GM12878 (cell line): ENCODE data around the gene SLC31A1. TPM values are rescaled to one million over a fixed set of nuclear protein-coding genes. Genes with fewer than 3 reads are reported as not detected.

Source experiments
- ATAC-seq: fragments of 200-7000 bp; cut with Tn5 transposase; 3 replicates; pipeline ENCODE4 v1.9.1; 2020; ENCODE audit warnings: mild to moderate bottlenecking, moderate library complexity
- BruUV-seq: library from RNA; stranded (reverse); fragments of 400-500 nt; replicated peaks from 2 replicates; lab custom pipeline; 2021; lab: Mats Ljungman, UMichigan
- CTCF ChIA-PET: fragments of 300-600 bp; sonication (Branson Sonifier 250); formaldehyde crosslinking; extraction: SDS; loops from one replicate; lab custom pipeline; 2021; ENCODE audit warnings: inconsistent platforms; lab: Yijun Ruan, JAX
- POLR2A ChIA-PET: fragments of 350-600 bp; formaldehyde crosslinking; extraction: SDS; loops from one replicate; lab custom pipeline; 2021; ENCODE audit warnings: inconsistent platforms; lab: Charles Lee
- RAD21 ChIA-PET: fragments of 300-600 bp; sonication (Branson Sonifier 250); formaldehyde crosslinking; loops from one replicate; lab custom pipeline; 2023; ENCODE audit warnings: antibody characterized with exemption; ENCODE audit not compliant: unreplicated experiment; lab: Charles Lee
- SMC1A ChIA-PET: fragments of 300-600 bp; sonication (Branson Sonifier 250); formaldehyde crosslinking; loops from one replicate; lab custom pipeline; 2023; ENCODE audit not compliant: unreplicated experiment, uncharacterized antibody; lab: Charles Lee
- DNase-seq: peaks from one replicate; pipeline ENCODE4 v3.0.0-alpha.2; 2011; ENCODE audit warnings: low read depth, low spot score
- FAIRE-seq: peaks from 3 replicates; lab custom pipeline; 2011; peaks lifted over from hg19 to GRCh38; lab: Jason Lieb, UNC
- H2AFZ ChIP-seq: 2 replicates; pipeline ENCODE4 v1.6.0; 2011; ENCODE audit warnings: low read depth, low read length, control low read depth; ENCODE audit not compliant: control insufficient read depth
- H3K27ac ChIP-seq: 2 replicates; pipeline ENCODE4 v1.5.1; 2011; ENCODE audit warnings: control low read depth; ENCODE audit not compliant: control insufficient read depth, insufficient read depth
- H3K27me3 ChIP-seq, 2 experiments: replicated peaks in 1 of 2; 2 replicates each; pipeline versions ENCODE4 v1.6.0 to v1.6.1; 2011; ENCODE audit warnings: low read length in 1 of 2; ENCODE audit not compliant: control insufficient read depth in 2 of 2, insufficient read depth in 2 of 2
- H3K36me3 ChIP-seq, 2 experiments: 2 replicates each; pipeline ENCODE4 v1.5.1; 2011; ENCODE audit warnings: low read length in 1 of 2; ENCODE audit not compliant: control insufficient read depth in 2 of 2, insufficient read depth in 2 of 2
- H3K4me1 ChIP-seq: 2 replicates; pipeline ENCODE4 v1.6.1; 2011; ENCODE audit warnings: mild to moderate bottlenecking, low read length, moderate library complexity, mixed read lengths; ENCODE audit not compliant: control insufficient read depth, insufficient read depth
- H3K4me2 ChIP-seq: 2 replicates; pipeline ENCODE4 v1.6.0; 2011; ENCODE audit warnings: control low read depth; ENCODE audit not compliant: control insufficient read depth, insufficient read depth
- H3K4me3 ChIP-seq: fragments of 200-600 bp; sonication (generic); 2 replicates; pipeline ENCODE4 v1.5.1; 2016
- H3K79me2 ChIP-seq: 2 replicates; pipeline ENCODE4 v1.6.0; 2011; ENCODE audit warnings: low read length; ENCODE audit not compliant: control insufficient read depth, insufficient read depth
- H3K9ac ChIP-seq: 2 replicates; pipeline ENCODE4 v1.8.0; 2011; ENCODE audit warnings: low read length, control low read depth, mixed read lengths; ENCODE audit not compliant: control insufficient read depth, insufficient read depth
- H3K9me3 ChIP-seq: replicated peaks from 3 replicates; pipeline ENCODE4 v1.5.1; 2011; ENCODE audit warnings: mild to moderate bottlenecking, low read length; ENCODE audit not compliant: control insufficient read depth, insufficient read depth
- H4K20me1 ChIP-seq: 2 replicates; pipeline ENCODE4 v1.6.0; 2011; ENCODE audit not compliant: control insufficient read depth, insufficient read depth
- BMI1 ChIP-seq: fragments of 450-650 bp; IDR thresholded peaks from 2 replicates; pipeline ENCODE4 v1.6.1; 2016; ENCODE audit warnings: mild to moderate bottlenecking, moderate library complexity, borderline replicate concordance
- CBFB ChIP-seq: IDR thresholded peaks from 2 replicates; pipeline ENCODE4 v1.6.1; 2016; ENCODE audit warnings: antibody characterized with exemption, low read depth
- CEBPB ChIP-seq, 2 experiments: fragments of 150-350 bp in 1 of 2; IDR thresholded peaks; 2 replicates each; pipeline ENCODE4 v1.6.1; 2012 to 2014; ENCODE audit warnings: low read depth in 2 of 2, low read length in 2 of 2, borderline replicate concordance in 1 of 2, inconsistent platforms in 1 of 2
- GABPA ChIP-seq: IDR thresholded peaks from 2 replicates; pipeline ENCODE4 v1.6.1; 2014; ENCODE audit warnings: antibody characterized with exemption, low read depth, mild to moderate bottlenecking, inconsistent platforms
- MLLT1 ChIP-seq: fragments of 450-650 bp; IDR thresholded peaks from 2 replicates; pipeline ENCODE4 v1.6.1; 2016; ENCODE audit warnings: mild to moderate bottlenecking
- MTA2 ChIP-seq: fragments of 450-650 bp; IDR thresholded peaks from 2 replicates; pipeline ENCODE4 v1.6.1; 2016; ENCODE audit warnings: low read depth, mild to moderate bottlenecking, moderate library complexity
- SRF ChIP-seq, 2 experiments: IDR thresholded peaks; 2 replicates each; pipeline ENCODE4 v1.6.1; 2011; ENCODE audit warnings: low read depth in 2 of 2, low read length in 2 of 2, mild to moderate bottlenecking in 1 of 2, moderate library complexity in 1 of 2
- TCF12 ChIP-seq: IDR thresholded peaks from 2 replicates; pipeline ENCODE4 v1.6.1; 2011; ENCODE audit warnings: low read depth, mild to moderate bottlenecking, low read length
- ZSCAN29 ChIP-seq: fragments of 450-650 bp; IDR thresholded peaks from 2 replicates; pipeline ENCODE4 v1.6.1; 2017; ENCODE audit warnings: mild to moderate bottlenecking, moderate library complexity
- WGBS: methylation state at CpG from one replicate; pipeline ENCODE4 v1.1.6; 2016; ENCODE audit warnings: low lambda C conversion rate; ENCODE audit not compliant: insufficient replicate concordance, insufficient coverage; ENCODE audit errors: missing lambda C conversion rate; 5-methylcytosine and 5-hydroxymethylcytosine counted together
- in situ Hi-C: fragments of 300-500 bp; cut with MboI; formaldehyde crosslinking; loops from 9 replicates; pipeline ENCODE4 v1.14.3; 2018; ENCODE audit warnings: mixed read lengths
- intact Hi-C: fragments of 100-400 bp; cut with micrococcal nuclease; formaldehyde crosslinking; loops from one replicate; pipeline ENCODE4 v1.14.2; 2022; ENCODE audit not compliant: unreplicated experiment
- polyA plus RNA-seq, 11 experiments: library from polyadenylated mRNA; depleted of rRNA in 4 of 11; unstranded in 6 of 11; stranded (reverse) in 5 of 11; fragments of >200 nt; fragmentation: Nextera tagmentation in 4 of 11; fragmentation: Illumina TruSeq in 1 of 11; extraction: Ambion mirVana in 4 of 11; extraction: Trizol in 1 of 11; gene quantifications; 1 replicate in 1 of 11; 2 replicates in 10 of 11; pipeline versions ENCODE4 v1.2.1 to v1.2.3, GENCODE V29; 2011 to 2016; ENCODE audit warnings: inconsistent platforms in 2 of 11, missing spikeins in 2 of 11, low read depth in 1 of 11
- total RNA-seq, 4 experiments: library from RNA; depleted of rRNA in 3 of 4; stranded (reverse); fragments of >200 nt in 3 of 4; fragmentation: Illumina TruSeq in 1 of 4; extraction: Trizol in 1 of 4; gene quantifications; 2 replicates each; pipeline versions ENCODE4 v1.2.1 to v1.2.3, GENCODE V29; 2013 to 2021
- TF ChIP-seq, protein P1 (sequence below): fragments of 450-650 bp; IDR thresholded peaks from 2 replicates; pipeline ENCODE4 v1.6.1; 2018; ENCODE audit warnings: borderline replicate concordance, mild to moderate bottlenecking; ENCODE audit not compliant: partially characterized antibody

SLC31A1 gene
- total and polyA plus RNA-seq, 10 of the 15 experiments (the other 5 are each of a cell fraction or from before 2014, with no cell fraction given): 7.3 to 16.2 (median 10.5) TPM

DNA sequence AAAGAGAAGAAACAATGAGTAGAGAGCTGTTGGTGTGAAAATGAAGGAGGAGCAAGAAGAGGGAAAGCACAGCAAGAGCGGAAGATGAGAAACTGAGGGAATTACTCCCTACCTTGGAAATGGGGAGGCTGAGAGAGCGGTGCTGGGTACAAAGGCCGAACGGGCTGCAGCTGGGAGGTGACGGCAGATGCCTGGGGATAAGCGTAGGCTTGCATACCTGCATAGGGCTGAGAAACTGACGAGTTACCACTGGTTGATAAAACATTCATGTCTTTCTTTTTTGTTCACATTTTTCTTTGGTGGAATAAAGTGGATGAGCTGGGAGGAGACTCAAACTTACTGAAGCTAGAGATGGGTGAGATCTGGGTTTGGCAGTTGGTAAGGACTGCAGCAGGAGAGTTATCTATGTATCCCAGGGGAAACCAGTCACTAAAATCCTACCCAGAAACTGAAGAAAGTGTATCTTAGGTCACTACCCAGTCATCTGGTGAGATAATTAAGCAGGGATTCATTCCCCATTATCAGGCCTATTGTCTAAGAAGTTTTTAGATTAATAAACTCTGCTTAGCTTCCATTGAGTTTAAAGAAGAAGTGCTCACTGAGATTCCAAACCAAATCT, 35.1 kb upstream of the SLC31A1 start:
- Histone ChIP-seq H3K4me2 (no peak overlapping the region), H3K27ac (no peak overlapping the region), H4K20me1 (no peaks in the 10 kb centered on the region), H3K4me3 (no peak overlapping the region), H2AFZ (no peak overlapping the region), H3K9me3 (no peaks in the 10 kb centered on the region), H3K36me3 (peaks cover 16 to 49% of the 10 kb centered on the region in 2 experiments), H3K9ac (no peak overlapping the region), H3K4me1 (no peaks in the 10 kb centered on the region), H3K79me2 (no peaks in the 10 kb centered on the region), H3K27me3 (no peaks in the 10 kb centered on the region)
- ChIA-PET SMC1A (interaction anchor here (0.6 to 1.0 kb wide), 2 partner anchors 33 to 1075 kb away, joined by 3 read pairs; no protein-coding TSS in a partner anchor), CTCF (interaction anchor here (1.0 to 1.1 kb wide), 2 partner anchors 34 to 74 kb away, joined by 3 read pairs; no protein-coding TSS in a partner anchor), POLR2A (interaction anchor here (0.5 kb wide), 1 partner anchor 639 kb away, joined by 3 read pairs; no protein-coding TSS in a partner anchor), RAD21 (no interaction called here)
- WGBS: 99% methylated on average over 7 of the region's 7 CpGs
- in situ Hi-C loops: no loop called here
- TF ChIP-seq CEBPB (IDR thresholded peaks at IDR 0.05; ENCODE audit: borderline replicate concordance in 1 of 2, low read depth in 2 of 2, low read length in 2 of 2) (no peak), TCF12 (no peak), MLLT1 (no peak), MTA2 (no peak), BMI1 (no peak), ZSCAN29 (no peak), SRF (IDR thresholded peaks at IDR 0.05; ENCODE audit: low read depth in 2 of 2, low read length in 2 of 2) (no peak), CBFB (no peak), GABPA (no peak)
- TF ChIP-seq, protein P1, sequence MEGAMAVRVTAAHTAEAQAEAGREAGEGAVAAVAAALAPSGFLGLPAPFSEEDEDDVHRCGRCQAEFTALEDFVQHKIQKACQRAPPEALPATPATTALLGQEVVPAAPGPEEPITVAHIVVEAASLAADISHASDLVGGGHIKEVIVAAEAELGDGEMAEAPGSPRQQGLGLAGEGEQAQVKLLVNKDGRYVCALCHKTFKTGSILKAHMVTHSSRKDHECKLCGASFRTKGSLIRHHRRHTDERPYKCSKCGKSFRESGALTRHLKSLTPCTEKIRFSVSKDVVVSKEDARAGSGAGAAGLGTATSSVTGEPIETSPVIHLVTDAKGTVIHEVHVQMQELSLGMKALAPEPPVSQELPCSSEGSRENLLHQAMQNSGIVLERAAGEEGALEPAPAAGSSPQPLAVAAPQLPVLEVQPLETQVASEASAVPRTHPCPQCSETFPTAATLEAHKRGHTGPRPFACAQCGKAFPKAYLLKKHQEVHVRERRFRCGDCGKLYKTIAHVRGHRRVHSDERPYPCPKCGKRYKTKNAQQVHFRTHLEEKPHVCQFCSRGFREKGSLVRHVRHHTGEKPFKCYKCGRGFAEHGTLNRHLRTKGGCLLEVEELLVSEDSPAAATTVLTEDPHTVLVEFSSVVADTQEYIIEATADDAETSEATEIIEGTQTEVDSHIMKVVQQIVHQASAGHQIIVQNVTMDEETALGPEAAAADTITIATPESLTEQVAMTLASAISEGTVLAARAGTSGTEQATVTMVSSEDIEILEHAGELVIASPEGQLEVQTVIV: no peak
- DNase-seq (no peak), ATAC-seq (no peak), FAIRE-seq (no peak)
- no TSS peak for BruUV-seq
- intact Hi-C loops: no loop called here
